ENCODE measurements around the gene COL1A1.
A peak's percentile ranks its signal among the peaks of the same experiment; 100 is the strongest.

COL1A1 gene

DNA sequence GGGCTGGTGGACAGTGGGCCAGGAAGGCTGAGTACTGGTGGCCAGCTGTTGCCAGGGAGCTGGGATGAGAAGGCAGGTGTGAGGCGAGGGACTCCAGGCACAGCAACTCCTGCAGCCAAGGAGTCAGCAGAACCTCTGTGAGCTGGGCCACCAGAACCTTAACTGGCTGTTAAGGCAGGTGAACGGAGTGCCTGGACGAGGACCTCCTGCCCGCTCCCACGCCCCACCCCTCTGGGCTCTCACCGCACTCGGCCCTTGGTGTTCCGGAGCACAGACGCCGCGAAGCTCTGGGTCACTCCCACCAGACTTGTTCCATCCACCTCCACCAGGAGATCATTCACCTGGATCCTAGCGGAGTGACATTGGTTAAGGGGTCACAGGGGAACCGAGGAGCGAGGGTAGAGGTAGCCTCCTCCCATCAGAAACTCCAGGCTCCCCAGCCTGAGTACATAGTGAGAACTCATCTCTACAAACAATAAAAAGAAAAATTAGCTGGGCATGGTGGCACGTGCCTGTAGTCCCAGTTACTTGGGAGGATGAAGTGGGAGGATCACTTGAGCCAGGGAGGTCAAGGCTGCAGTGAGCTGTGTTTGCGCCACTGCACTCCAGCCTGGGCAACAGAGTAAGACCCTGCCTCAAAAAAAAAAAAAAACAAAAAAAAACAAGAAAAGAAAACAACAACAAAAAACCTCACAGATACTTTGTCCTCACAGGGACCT lies 60.2 kb downstream of the COL1A1 start:
- no peak for DNase-seq (ENCODE audit: low read depth)

- DNase-seq (ENCODE audit: low read depth) = peak; percentile 74
Observed at GRCh38 chr17:50139950-50140885, 61.2 kb downstream of the COL1A1 start.

DNA sequence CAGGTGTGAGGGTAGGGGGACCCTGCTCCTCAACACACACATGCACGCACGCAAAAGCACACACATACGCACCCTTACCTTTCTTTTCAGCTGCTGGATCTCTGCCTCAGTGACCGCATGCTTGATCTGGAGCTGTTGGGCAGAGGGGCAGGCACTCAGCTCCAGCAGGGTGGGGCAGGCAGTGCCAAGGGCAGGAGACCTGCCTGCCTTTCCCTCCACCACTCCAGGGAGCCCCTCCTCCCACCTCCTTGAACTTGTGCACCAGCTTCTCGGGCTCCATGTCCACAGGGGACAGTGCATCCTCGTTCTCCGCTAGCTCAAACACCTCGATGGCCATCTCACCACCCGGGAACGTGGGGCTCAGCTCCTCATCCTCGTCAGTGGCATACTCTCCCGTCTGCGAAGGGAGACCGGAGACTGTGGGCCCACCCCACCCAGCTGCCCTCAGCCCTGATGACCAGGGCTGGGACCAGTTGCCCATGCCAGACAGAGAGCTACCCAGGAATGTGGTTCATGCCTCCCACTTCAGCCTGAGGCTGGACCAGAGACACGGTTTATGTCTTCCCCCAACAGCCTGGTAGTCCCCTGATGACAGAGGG lies 62.1 kb downstream of the COL1A1 start:
- no peak for DNase-seq (ENCODE audit: low read depth)

DNA sequence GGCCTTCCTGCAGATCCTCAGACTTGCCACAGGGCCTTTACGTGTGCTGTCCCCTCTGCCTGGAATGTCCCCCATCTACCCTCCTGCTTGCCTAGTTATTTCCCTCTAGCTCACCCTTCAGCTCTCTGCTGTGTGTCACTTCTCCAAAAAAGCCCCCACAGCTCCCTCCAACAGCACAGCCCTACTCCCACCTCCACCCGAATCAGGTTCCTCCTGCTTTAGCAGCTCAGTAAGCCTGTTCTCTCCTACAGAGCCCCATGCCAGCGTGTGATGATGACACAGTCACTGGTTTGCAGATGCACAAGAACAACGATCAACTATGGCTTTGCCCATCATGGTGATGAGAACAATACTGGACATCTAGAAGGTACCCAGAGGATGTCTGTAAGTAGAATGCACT lies 64.4 kb downstream of the COL1A1 start:
- no peak for DNase-seq (ENCODE audit: low read depth)

DNA sequence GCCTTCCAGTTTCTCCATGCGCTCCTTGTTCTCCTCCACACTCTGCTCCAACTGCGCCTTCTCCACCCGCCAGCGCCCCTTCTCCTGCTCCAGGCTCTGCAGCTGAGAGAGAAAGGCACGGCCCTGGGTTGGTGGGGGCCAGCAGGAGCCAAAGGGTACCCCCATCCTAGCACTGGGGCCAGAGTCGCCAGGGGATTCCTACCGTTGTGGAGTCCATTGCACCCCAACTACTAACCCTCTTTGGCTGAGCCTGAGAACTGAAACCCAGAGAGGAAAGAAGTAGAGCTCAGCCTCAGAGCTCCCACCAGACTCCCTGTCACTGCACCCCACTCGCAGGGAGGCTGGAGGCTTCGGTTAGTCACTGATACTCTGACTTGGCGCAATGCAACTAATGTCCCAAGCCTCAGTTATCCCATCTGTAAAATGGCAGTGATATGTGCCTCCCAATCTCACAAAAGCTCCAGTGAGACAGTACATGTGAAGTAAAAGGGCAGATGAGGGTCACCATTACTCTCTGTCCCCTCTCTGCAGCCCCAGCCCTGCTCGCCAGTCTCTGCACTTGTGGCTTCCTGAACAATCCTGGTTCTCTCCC lies 65.2 kb downstream of the COL1A1 start:
- DNase-seq (ENCODE audit: low read depth) = no peak

- no peak for DNase-seq (ENCODE audit: low read depth)
Observed at GRCh38 chr17:50135316-50136095, 65.9 kb downstream of the COL1A1 start.

DNA sequence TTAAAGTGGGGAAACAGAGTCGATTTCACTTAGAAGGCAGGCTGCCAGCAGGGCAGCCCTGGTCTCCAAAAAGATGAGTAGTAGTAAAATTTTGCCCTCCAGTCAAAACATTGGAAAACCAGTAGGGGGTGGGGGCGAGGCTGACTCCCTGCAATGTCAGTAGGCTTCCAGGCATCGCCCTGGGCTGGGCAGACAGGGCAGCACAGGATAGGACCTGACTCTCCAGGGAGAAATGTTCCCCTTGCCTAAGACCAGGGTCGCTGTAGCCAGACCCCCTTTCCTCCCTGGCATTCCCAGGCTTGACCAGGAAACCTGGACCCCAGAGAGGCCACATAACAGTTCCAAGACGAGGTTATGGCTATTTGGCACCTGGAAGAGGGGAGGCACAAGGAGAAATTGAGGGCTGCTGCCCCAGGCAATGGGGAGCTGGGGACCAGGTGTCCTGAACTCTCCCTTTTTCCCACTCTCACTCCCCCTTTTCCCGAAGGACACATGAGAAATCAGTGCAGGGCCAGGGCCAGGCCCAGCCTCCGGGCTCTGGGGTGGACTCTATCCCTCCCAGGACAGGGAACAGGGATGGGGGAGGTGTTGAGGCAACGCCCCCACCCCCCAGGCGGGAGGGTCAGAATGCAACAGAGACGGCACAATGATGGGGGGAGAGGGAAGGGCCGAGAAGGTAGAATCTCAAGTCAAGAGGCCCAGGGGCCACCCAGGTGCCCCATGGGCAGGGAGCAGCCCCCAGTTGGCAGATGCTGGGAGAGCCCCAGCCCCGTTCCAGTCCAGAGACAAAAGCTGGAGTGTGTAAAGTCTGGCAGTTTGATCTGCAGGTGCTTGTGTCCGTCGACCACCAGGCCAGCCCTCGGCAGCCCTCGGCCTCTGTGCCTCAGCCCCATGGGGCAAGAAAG lies 67.0 kb downstream of the COL1A1 start:
- no peak for DNase-seq (ENCODE audit: low read depth)

DNA sequence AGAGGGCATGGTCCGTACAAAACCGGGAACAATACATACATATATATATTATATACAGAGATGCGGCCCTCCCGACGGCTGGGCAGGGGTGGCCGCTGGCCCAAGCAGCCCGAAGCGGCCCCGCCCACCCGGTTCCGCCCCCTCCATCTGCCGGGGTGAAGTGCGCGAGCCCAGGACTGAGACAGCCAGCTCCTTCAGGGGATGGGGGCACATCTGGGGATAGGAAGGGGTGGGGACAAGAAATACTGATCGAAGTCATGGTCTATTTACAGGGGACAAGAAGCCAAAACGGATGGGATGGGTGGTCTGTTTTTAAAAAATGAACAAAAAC lies 67.7 kb downstream of the COL1A1 start:
- DNase-seq (ENCODE audit: low read depth) = no peak
